ENCODE data around the gene CELA2A. TPM values are rescaled to one million over a fixed set of nuclear protein-coding genes. Genes with fewer than 3 reads are reported as not detected.
"Not testable (repeated sequence)": the region's sequence is repeated elsewhere in the genome, so short reads cannot be mapped to it uniquely, and the experiment has no call there.

The CELA2A gene
- total RNA-seq, 4 donors from 2014 or later = not detected

DNA sequence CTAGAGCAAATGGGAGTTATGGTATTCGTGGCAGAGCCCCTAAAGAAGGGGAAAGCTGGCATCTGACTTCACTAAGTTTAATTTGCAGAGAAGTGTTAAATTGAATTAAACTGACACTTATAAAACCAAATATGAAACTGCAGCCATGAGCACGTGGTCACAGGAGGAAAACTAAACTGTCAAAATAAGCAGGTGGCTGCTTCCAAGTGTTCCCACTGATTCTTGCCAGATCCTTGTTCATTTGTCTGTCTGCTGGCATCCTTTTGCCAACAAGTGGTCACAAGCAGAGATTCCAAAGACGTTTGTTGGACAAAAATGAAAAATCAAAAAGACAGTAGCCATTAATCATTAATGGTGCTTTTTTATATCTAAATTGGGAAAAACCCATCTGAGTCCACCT lies 12.8 kb downstream of the CELA2A start:
- no peak overlapping the region for H3K4me3 ChIP-seq (ENCODE audit: low read depth, poor library complexity, severe bottlenecking)
- no peak for DNase-seq (ENCODE audit: low spot score in 2 of 2)
- 46 to 58% methylated on average over 3 of the region's 3 CpGs for WGBS, 2 donors
- TF ChIP-seq POLR2A (IDR thresholded peaks at IDR 0.05) = no peak
- TF ChIP-seq, protein P1, sequence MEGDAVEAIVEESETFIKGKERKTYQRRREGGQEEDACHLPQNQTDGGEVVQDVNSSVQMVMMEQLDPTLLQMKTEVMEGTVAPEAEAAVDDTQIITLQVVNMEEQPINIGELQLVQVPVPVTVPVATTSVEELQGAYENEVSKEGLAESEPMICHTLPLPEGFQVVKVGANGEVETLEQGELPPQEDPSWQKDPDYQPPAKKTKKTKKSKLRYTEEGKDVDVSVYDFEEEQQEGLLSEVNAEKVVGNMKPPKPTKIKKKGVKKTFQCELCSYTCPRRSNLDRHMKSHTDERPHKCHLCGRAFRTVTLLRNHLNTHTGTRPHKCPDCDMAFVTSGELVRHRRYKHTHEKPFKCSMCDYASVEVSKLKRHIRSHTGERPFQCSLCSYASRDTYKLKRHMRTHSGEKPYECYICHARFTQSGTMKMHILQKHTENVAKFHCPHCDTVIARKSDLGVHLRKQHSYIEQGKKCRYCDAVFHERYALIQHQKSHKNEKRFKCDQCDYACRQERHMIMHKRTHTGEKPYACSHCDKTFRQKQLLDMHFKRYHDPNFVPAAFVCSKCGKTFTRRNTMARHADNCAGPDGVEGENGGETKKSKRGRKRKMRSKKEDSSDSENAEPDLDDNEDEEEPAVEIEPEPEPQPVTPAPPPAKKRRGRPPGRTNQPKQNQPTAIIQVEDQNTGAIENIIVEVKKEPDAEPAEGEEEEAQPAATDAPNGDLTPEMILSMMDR (IDR thresholded peaks at IDR 0.05) = no peak
- intact Hi-C loops (cut with DNase I; ENCODE audit: low total_unique reads) = no loop called here

GRCh38 chr1:15469821-15470448 lies 13.4 kb downstream of the CELA2A start:
- 76 to 80% methylated on average over 9 of the region's 9 CpGs for WGBS, 2 donors
- H3K4me3 ChIP-seq (ENCODE audit: low read depth, poor library complexity, severe bottlenecking); intact Hi-C loops (cut with DNase I; ENCODE audit: low total_unique reads): not testable (repeated sequence)
- DNase-seq (ENCODE audit: low spot score in 2 of 2) = peak in 1 of 2 donors; percentile 45

DNA sequence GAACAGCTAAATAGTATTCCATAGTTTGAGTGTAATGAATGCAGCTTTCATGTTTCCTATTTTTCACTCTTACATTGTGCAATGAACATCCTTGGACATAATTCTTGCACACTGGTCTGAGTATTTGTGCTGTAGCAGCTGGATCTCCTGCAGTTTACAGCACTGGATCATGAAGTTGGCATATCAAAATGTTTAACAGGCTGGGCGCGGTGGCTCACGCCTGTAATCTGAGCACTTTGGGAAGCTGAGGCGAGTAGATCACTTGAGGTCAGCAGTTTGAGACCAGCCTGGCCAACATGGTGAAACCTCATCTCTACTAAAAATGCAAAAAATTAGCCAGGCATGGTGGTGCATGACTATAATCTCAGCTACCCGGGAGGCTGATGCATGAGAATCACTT lies 14.5 kb downstream of the CELA2A start:
- 89 to 97% methylated on average over 5 of the region's 5 CpGs for WGBS, 2 donors
- DNase-seq (ENCODE audit: low spot score in 2 of 2); intact Hi-C loops (cut with DNase I; ENCODE audit: low total_unique reads); H3K4me3 ChIP-seq (ENCODE audit: low read depth, poor library complexity, severe bottlenecking): not testable (repeated sequence)

DNA sequence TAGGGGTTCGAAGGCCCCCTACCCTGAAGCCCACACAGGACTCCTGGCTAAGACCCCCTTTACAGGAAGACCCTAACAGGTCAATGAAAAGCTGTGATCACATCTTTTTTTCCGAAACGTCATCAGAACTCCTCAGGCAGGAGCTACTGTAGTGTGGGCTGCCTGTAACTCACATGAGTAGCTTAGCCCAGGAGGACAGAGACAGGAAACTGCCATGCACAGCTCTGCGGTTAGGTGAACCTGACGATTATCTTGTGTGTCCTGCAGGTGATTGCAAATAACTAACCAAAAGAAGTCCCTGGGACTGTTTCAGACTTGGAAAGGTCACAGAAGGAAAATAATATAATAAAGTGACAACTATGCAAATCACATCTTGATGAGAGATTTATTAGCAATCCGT lies 15.2 kb downstream of the CELA2A start:
- intact Hi-C loops (cut with DNase I; ENCODE audit: low total_unique reads); H3K4me3 ChIP-seq (ENCODE audit: low read depth, poor library complexity, severe bottlenecking); DNase-seq (ENCODE audit: low spot score in 2 of 2): not testable (repeated sequence)
- 77 to 78% methylated on average over 6 of the region's 6 CpGs for WGBS, 2 donors

DNA sequence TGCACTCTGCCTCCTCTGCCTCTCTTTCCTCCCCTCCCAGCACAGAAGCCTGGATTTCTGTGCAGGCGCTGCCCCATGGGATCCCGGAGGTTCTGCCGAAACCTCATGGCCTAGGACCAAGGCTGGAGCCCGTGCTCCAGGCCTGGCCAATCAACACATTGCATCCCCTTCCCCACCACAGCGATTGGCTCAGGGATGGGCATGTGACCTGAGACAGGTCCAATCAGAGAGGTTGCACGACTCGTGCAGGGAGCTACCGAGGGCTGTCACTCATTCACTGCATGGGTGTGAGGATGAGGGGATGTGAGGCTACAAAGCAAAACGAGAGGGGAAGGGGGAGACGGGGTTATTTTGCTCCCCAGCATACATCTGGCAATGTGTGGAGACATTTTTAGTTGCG lies 16.1 kb downstream of the CELA2A start:
- TF ChIP-seq POLR2A (IDR thresholded peaks at IDR 0.05) = no peak
- TF ChIP-seq, protein P1 (IDR thresholded peaks at IDR 0.05) = no peak
- intact Hi-C loops (cut with DNase I; ENCODE audit: low total_unique reads) = no loop called here
- no peak for DNase-seq (ENCODE audit: low spot score in 2 of 2)
- 76 to 79% methylated on average over 11 of the region's 11 CpGs for WGBS, 2 donors
- H3K4me3 ChIP-seq (ENCODE audit: low read depth, poor library complexity, severe bottlenecking) = no peak overlapping the region

GRCh38 chr1:15475752-15476314 lies 19.3 kb downstream of the CELA2A start, which contains the start of gene CELA2B:
CELA2B (plus strand) TSS chr1:15476104; CDS start chr1:15476126, 22 bp downstream.
- intact Hi-C loops (cut with DNase I; ENCODE audit: low total_unique reads) = no loop called here
- 65 to 79% methylated on average over 5 of the region's 5 CpGs for WGBS, 2 donors
- no peak within 1 kb of the TSS for H3K4me3 ChIP-seq (ENCODE audit: low read depth, poor library complexity, severe bottlenecking)
- DNase-seq (ENCODE audit: low spot score in 2 of 2) = no peak
- TF ChIP-seq, protein P1 (IDR thresholded peaks at IDR 0.05) = no peak
- no peak for TF ChIP-seq POLR2A (IDR thresholded peaks at IDR 0.05)

DNA sequence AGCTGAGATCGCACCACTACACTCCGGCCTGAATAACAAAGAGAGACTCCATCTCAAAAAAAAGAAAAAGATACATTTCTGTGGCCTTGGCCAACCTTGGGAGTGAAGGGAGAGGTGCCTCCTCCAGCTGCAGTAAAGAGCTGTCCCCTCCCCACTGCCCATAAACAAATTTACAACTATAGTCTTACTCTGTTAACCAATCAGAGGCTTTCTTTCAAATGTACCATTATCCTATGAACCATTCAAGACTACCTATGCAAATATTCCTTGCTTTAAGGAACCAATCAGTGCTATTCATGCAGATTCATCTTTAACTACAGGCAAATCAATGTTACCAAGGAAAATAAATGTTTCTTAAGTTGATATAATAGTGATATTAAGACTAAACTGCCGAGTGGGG lies 20.4 kb downstream of the CELA2A start:
- intact Hi-C loops (cut with DNase I; ENCODE audit: low total_unique reads) = no loop called here
- 92 to 94% methylated on average over 3 of the region's 3 CpGs for WGBS, 2 donors
- no peak overlapping the region for H3K4me3 ChIP-seq (ENCODE audit: low read depth, poor library complexity, severe bottlenecking)
- DNase-seq (ENCODE audit: low spot score in 2 of 2) = no peak
- TF ChIP-seq, protein P1 (IDR thresholded peaks at IDR 0.05) = no peak
- no peak for TF ChIP-seq POLR2A (IDR thresholded peaks at IDR 0.05)

All from lower leg skin (tissue), 4 donors.